ENCODE results near the gene KDM1A. TPM values are rescaled to one million over a fixed set of nuclear protein-coding genes. Genes with fewer than 3 reads are reported as not detected.

Gene KDM1A
- polyA plus RNA-seq, 2 of the 4 experiments (the other 2 are of a cell fraction), result 66.4 to 80.3 TPM

GRCh38 chr1:23081376-23081775 is 62.1 kb downstream of the KDM1A start:
- no peaks in the 10 kb centered on the region for H3K9me3 ChIP-seq
- no peak overlapping the region for H3K27ac ChIP-seq
- no peak for FAIRE-seq
- peak; percentile 22 for DNase-seq (ENCODE audit: low read depth in 1 of 2, low spot score in 1 of 2)
- CTCF ChIA-PET, result interaction anchor here (0.6 to 3.6 kb wide), 8 partner anchors 11 to 663 kb away, joined by 3 to 19 read pairs (median 4); no protein-coding TSS in a partner anchor
- POLR2A ChIA-PET, result no interaction called here
- no peak overlapping the region for H3K4me2 ChIP-seq
- H3K4me1 ChIP-seq, result peaks cover 3% of the 10 kb centered on the region; the same call in 1 of the 3 replicates
- no peak for TF ChIP-seq NR3C1 (IDR thresholded peaks at IDR 0.05)
- TF ChIP-seq ZC3H11A (IDR thresholded peaks at IDR 0.05), result no peak
- TF ChIP-seq HMGXB4 (CRISPR knock-in tag; IDR thresholded peaks at IDR 0.05; ENCODE audit: borderline replicate concordance), result no peak
- TF ChIP-seq CHD2 (IDR thresholded peaks at IDR 0.05; ENCODE audit: low read length, partially characterized antibody), result no peak
- TF ChIP-seq USF2 (IDR thresholded peaks at IDR 0.05), result no peak
- no peak for TF ChIP-seq RCOR1 (IDR thresholded peaks at IDR 0.05; ENCODE audit: low read depth, low read length)
- TF ChIP-seq TP53 (CRISPR knock-in tag; IDR thresholded peaks at IDR 0.05), result no peak
- TF ChIP-seq MYC (IDR thresholded peaks at IDR 0.05; ENCODE audit: borderline replicate concordance, low read length), result no peak
- no peak for TF ChIP-seq PHF8 (IDR thresholded peaks at IDR 0.05; ENCODE audit: borderline replicate concordance, low read depth)
- no peak for TF ChIP-seq CBX8 (IDR thresholded peaks at IDR 0.05)
- TF ChIP-seq SMC3 (IDR thresholded peaks at IDR 0.05), result no peak
- TF ChIP-seq ZSCAN20 (CRISPR knock-in tag; IDR thresholded peaks at IDR 0.05), result no peak
- no peak for TF ChIP-seq JUN (IDR thresholded peaks at IDR 0.05)
- WGBS (ENCODE audit: missing lambda C conversion rate), result 95% methylated on average over 3 of the region's 3 CpGs
- ATAC-seq, result peak; percentile 48 to 62; a peak in 3 of 6 replicates
- no peak overlapping the region for H3K4me3 ChIP-seq

- Histone ChIP-seq H3K4me1 (peaks cover 2% of the 10 kb centered on the region; the same call in 1 of the 3 replicates), H3K27ac (no peak overlapping the region), H3K4me2 (no peak overlapping the region), H3K9me3 (no peaks in the 10 kb centered on the region), H3K4me3 (no peak overlapping the region)
- CTCF ChIA-PET, result interaction anchor here (0.5 to 1.6 kb wide), 2 partner anchors 72 to 101 kb away, joined by 3 to 7 read pairs; no protein-coding TSS in a partner anchor
- WGBS (ENCODE audit: missing lambda C conversion rate), result 80% methylated on average over 5 of the region's 5 CpGs
- ATAC-seq (no peak), FAIRE-seq (no peak), DNase-seq (ENCODE audit: low read depth in 1 of 2, low spot score in 1 of 2) (no peak)
- POLR2A ChIA-PET, result no interaction called here
- TF ChIP-seq ELK1 (IDR thresholded peaks at IDR 0.05; ENCODE audit: low read depth, low read length) (no peak), CHD4 (IDR thresholded peaks at IDR 0.05; ENCODE audit: borderline replicate concordance) (no peak), USF2 (IDR thresholded peaks at IDR 0.05) (no peak), PBX3 (IDR thresholded peaks at IDR 0.05) (no peak), BCL3 (IDR thresholded peaks at IDR 0.05) (no peak), CBX8 (IDR thresholded peaks at IDR 0.05) (no peak), RARB (CRISPR knock-in tag; IDR thresholded peaks at IDR 0.05) (no peak), POLR2A (IDR thresholded peaks at IDR 0.05; ENCODE audit: low read length) (no peak), RCOR1 (IDR thresholded peaks at IDR 0.05; ENCODE audit: low read depth, low read length) (no peak), MAX (IDR thresholded peaks at IDR 0.05) (no peak), HEYL (CRISPR knock-in tag; IDR thresholded peaks at IDR 0.05) (no peak), JUN (IDR thresholded peaks at IDR 0.05) (no peak), BHLHE40 (IDR thresholded peaks at IDR 0.05; ENCODE audit: low read depth, low read length) (no peak), KDM5A (IDR thresholded peaks at IDR 0.05) (no peak), NR3C1 (IDR thresholded peaks at IDR 0.05) (no peak)
Observed at GRCh38 chr1:23083714-23084480, 64.6 kb downstream of the KDM1A start.

All from A549 (cell line).